Mesothelial cell of epicardium (in vitro differentiated cells): Measurements from ENCODE around the gene SP3. TPM values are rescaled to one million over a fixed set of nuclear protein-coding genes. Genes with fewer than 3 reads are reported as not detected.

Experiments used
- DNase-seq, 2 experiments: peaks; one replicate each; pipeline ENCODE4 v3.0.0; 2021; ENCODE audit warnings: low spot score in 2 of 2; ENCODE audit not compliant: unreplicated experiment in 2 of 2
- H3K27ac Mint-ChIP-seq: 2 replicates; pipeline ENCODE4 v1.8.0; 2021; ENCODE audit warnings: mixed read lengths
- H3K27me3 Mint-ChIP-seq: 2 replicates; pipeline ENCODE4 v1.8.0; 2021; ENCODE audit warnings: low read depth, mixed read lengths
- H3K36me3 Mint-ChIP-seq: 2 replicates; pipeline ENCODE4 v1.8.0; 2021; ENCODE audit warnings: mixed read lengths
- H3K4me1 Mint-ChIP-seq: 2 replicates; pipeline ENCODE4 v1.8.0; 2021; ENCODE audit warnings: mixed read lengths
- H3K4me3 Mint-ChIP-seq: 2 replicates; pipeline ENCODE4 v1.8.0; 2021; ENCODE audit warnings: mild to moderate bottlenecking, moderate library complexity, mixed read lengths
- H3K9me3 Mint-ChIP-seq: 2 replicates; pipeline ENCODE4 v1.8.0; 2021; ENCODE audit warnings: mixed read lengths
- CTCF ChIP-seq: fragments of 200-600 bp; sonication (generic); IDR thresholded peaks from one replicate; pipeline ENCODE4 v1.5.0; 2021; ENCODE audit warnings: antibody characterized with exemption; ENCODE audit not compliant: unreplicated experiment
- total RNA-seq: library from RNA; stranded (reverse); gene quantifications from 3 replicates; pipeline ENCODE4 v1.2.1, GENCODE V29; 2021

SP3 gene
- total RNA-seq, 1 donor from 2014 or later: 113 TPM

DNA sequence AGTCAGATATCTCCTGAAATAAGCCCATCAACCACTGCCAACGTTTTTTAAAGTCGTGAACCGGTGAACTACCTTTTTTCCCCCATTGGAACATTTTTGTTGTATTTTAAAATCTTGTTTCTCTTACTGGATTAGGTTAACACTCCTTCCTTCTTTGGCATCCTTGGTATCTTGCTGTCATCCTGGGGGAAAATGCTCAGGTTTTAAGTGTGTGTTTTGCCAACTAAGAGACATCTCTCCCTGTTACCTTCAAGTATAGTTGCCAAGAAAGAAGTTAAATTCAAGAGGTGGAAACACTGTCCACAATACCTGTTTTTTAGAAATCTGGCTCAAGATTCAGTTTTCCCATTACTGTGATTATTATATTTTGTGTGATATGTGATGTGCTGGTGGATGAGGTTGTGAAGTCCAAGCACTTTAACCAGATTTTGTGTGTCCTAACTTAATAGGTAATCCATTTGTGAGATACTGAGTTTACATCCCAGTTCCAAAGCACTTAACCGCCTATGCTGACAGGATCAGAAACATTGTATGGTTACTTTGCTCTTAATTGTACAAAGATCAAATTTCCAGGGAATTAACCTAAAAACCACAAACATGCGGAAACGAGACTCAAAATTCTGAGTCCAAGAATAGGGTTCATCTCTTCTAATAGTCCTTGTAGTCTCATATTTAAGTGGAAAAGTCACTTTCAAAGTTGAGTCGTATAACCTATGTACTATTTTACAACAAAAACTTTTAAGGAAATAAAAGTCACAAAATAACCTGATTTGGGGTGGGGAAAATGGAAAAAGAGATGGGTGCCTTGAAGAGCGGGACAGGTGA lies 1.3 kb upstream of the SP3 start:
- Mint-ChIP-seq H3K36me3 (peaks cover 5% of the 10 kb centered on the region), H3K27me3 (no peaks in the 10 kb centered on the region), H3K9me3 (no peaks in the 10 kb centered on the region), H3K27ac (peak overlapping the region; percentile 100), H3K4me1 (peaks cover 36% of the 10 kb centered on the region), H3K4me3 (peak overlapping the region; percentile 99)
- no peak for DNase-seq
- TF ChIP-seq CTCF: no peak

DNA sequence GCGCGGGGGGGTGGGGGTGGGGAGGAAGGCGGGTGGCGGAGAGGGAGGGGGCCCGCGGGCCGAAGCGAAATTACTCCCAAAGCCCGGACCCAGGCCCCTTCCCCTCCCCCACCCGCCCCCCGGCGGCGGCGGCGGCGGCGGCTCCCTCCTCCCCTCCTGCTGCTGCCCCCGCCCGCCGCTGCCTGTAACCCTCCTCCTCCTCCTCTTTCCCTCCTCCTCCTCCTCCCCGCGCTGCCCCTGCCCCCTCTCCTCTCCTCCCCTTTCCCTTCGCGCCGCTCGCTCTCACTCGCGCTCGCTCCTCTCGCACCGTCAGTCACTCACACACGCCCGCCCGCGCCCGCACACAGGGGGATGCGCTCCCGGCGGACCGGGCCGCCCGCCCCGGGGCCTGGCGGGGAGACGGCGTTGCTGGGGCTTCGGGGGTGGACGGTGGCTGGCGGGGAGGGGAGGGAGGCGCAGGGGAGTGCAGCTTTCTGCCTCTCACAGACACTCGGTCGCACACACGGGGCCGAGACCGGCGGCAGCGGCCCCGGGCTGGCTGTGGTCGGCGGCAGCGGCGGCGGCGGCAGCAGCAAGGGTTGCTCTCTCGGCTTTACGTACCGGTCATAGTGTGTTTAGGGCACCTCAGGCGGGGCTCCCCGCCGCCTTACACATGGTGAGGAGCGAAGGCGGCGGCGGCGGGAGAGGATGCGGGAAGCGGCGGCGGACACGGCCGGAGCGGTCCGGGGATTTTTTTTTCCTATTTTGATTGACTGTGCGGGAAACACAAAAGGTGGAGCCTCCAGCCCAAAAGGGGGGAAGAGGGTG lies 405 bp downstream of the SP3 start:
- peak; percentile 85 for DNase-seq
- Mint-ChIP-seq H3K27ac (peak overlapping the region; percentile 100), H3K4me1 (peaks cover 30% of the 10 kb centered on the region), H3K36me3 (peaks cover 18% of the 10 kb centered on the region), H3K27me3 (no peaks in the 10 kb centered on the region), H3K9me3 (peaks cover 7% of the 10 kb centered on the region), H3K4me3 (peak overlapping the region; percentile 99)
- peak; percentile 17 for TF ChIP-seq CTCF

- Mint-ChIP-seq H3K27ac (peak overlapping the region; percentile 81), H3K4me1 (peaks cover 35% of the 10 kb centered on the region), H3K9me3 (peaks cover 7% of the 10 kb centered on the region)
These were observed 1.2 kb downstream of the SP3 start for GRCh38 chr2:173963817-173964564.

DNA sequence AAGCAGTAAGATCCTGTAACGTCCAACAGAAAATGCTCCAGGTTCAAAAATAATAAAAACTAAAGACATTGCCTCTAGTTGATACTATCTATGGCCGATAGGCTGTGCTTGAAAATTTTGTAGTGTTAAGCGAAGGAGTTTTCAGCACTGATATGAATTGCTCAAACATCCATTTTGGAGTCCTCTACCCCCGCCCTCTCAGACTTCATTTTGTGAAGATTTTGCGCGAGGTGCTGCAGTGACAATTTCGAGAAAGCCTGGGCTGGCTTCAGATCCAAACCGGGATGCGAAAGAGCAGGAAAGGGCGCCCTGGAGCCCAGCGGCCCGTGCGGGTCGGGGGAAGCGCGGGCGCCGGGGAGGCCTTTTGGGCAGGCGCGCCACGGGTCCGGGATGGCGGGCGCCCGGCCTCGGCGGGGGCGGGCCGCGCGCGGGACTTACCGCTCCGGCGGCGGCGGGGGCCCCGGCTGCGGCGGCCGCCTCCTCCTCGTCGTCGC lies 1.8 kb downstream of the SP3 start:
- Mint-ChIP-seq H3K4me3 (peak overlapping the region; percentile 82), H3K27me3 (no peaks in the 10 kb centered on the region), H3K36me3 (peaks cover 24% of the 10 kb centered on the region), H3K4me1 (peaks cover 37% of the 10 kb centered on the region), H3K9me3 (peaks cover 7% of the 10 kb centered on the region), H3K27ac (peak overlapping the region; percentile 93)
- peak; percentile 49 for TF ChIP-seq CTCF
- no peak for DNase-seq

More at GRCh38 chr2:173963817-173964564, 1.2 kb downstream of the SP3 start:
- Mint-ChIP-seq H3K27me3 (no peaks in the 10 kb centered on the region), H3K4me3 (peak overlapping the region; percentile 68), H3K36me3 (peaks cover 24% of the 10 kb centered on the region)
- peak; percentile 82 to 85 for DNase-seq
- TF ChIP-seq CTCF: no peak

DNA sequence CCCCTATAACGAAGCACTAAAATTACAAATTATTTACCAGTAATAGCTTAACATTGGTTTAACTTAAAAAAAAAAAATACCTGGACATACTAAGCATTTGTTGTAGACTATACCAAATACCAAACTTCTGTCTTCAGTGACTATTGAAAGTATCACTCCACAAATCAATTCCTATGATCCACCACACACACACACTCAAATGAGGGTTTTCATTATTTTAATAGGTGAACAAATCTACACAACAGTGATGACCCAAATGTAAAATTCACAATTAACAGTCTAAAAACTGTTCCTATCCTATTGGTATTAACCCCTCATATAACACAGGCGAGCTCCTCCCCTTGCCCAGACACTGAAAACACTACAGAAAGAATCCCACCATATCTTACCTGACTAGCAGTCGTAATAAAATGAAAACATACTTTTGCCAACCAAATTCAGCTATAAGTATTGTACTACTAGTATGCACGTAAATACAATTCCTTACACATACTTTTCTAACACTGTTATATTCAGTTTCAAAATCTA lies 2.5 kb downstream of the SP3 start:
- peaks cover 25% of the 10 kb centered on the region for H3K36me3 Mint-ChIP-seq

More for the DNA sequence above, 2.5 kb downstream of the SP3 start:
- no peak for DNase-seq
- Mint-ChIP-seq H3K27ac (peak overlapping the region; percentile 93), H3K9me3 (peaks cover 7% of the 10 kb centered on the region), H3K27me3 (no peaks in the 10 kb centered on the region), H3K4me1 (peaks cover 41% of the 10 kb centered on the region), H3K4me3 (peak overlapping the region; percentile 82)
- no peak for TF ChIP-seq CTCF
